HUES6 (cell line): Measurements from ENCODE around the gene TEX2.

Source experiments
- H3K27ac ChIP-seq: 2 replicates; pipeline ENCODE4 v1.7.0; 2013; ENCODE audit warnings: low read depth, mild to moderate bottlenecking, low read length, inconsistent platforms
- H3K27me3 ChIP-seq: 2 replicates; pipeline ENCODE4 v1.6.1; 2013; ENCODE audit warnings: low read length; ENCODE audit not compliant: control insufficient read depth, insufficient read depth
- H3K36me3 ChIP-seq: 2 replicates; pipeline ENCODE4 v1.6.1; 2013; ENCODE audit warnings: low read length; ENCODE audit not compliant: control insufficient read depth, insufficient read depth
- H3K4me1 ChIP-seq: 2 replicates; pipeline ENCODE4 v1.6.1; 2013; ENCODE audit warnings: low read length; ENCODE audit not compliant: control insufficient read depth, insufficient read depth
- H3K4me3 ChIP-seq: 2 replicates; pipeline ENCODE4 v1.5.1; 2013; ENCODE audit warnings: low read depth, low read length
- H3K9ac ChIP-seq: one replicate; pipeline ENCODE4 v1.6.1; 2013; ENCODE audit warnings: mild to moderate bottlenecking, low read length
- H3K9me3 ChIP-seq: 2 replicates; pipeline ENCODE4 v1.6.1; 2013; ENCODE audit warnings: low read depth, low read length; ENCODE audit not compliant: control insufficient read depth, insufficient read depth

Gene TEX2, protein sequence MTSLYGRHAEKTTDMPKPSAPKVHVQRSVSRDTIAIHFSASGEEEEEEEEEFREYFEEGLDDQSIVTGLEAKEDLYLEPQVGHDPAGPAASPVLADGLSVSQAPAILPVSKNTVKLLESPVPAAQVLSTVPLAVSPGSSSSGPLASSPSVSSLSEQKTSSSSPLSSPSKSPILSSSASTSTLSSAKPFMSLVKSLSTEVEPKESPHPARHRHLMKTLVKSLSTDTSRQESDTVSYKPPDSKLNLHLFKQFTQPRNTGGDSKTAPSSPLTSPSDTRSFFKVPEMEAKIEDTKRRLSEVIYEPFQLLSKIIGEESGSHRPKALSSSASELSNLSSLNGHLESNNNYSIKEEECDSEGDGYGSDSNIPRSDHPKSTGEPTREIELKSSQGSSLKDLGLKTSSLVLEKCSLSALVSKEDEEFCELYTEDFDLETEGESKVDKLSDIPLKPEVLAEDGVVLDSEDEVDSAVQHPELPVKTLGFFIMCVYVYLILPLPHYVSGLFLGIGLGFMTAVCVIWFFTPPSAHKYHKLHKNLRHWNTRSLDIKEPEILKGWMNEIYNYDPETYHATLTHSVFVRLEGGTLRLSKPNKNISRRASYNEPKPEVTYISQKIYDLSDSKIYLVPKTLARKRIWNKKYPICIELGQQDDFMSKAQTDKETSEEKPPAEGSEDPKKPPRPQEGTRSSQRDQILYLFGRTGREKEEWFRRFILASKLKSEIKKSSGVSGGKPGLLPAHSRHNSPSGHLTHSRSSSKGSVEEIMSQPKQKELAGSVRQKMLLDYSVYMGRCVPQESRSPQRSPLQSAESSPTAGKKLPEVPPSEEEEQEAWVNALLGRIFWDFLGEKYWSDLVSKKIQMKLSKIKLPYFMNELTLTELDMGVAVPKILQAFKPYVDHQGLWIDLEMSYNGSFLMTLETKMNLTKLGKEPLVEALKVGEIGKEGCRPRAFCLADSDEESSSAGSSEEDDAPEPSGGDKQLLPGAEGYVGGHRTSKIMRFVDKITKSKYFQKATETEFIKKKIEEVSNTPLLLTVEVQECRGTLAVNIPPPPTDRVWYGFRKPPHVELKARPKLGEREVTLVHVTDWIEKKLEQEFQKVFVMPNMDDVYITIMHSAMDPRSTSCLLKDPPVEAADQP

DNA sequence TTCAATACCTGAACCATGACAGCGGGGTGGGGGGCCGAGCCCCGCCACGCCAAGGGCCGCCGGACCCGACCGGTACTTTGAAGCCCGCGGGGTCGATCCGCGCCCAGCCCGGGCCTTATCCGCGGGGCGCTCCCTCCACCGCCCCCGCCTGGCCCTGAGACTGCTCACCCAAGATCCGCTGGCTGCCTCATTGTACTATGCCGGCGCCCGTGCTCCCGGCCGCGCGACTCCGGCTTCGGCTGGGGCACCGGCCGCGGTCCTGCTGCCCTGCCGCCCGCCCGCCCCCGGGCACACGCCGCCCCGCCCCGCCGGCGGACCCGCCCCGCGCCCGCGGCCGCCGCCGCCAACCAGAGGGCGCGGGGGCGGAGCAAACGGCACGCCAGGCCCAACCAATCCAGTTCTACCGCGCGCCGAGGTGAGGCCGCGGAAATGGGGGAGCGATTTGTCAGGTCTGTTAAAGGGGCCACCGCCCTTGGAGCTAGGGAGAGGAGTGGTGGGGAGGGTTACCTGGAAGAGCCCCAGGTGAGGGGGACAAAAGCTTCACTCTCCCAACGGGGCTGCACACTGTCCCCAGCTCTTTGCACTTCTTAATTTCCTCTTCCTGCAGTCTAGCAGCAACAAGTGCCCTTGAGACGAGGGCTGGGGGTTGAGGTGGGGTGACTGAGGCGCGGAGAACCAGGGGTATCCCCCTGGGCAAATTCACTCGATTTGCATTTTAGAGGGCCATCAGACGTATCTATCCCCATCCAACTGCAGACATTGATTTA, at the start of gene TEX2:
TSS of gene TEX2 (minus strand) at position 261 of the 767 bp plus-strand sequence. CDS start 49,043 bp downstream, outside the sequence.
- H3K9me3 ChIP-seq: no peaks in the 10 kb centered on the region

DNA sequence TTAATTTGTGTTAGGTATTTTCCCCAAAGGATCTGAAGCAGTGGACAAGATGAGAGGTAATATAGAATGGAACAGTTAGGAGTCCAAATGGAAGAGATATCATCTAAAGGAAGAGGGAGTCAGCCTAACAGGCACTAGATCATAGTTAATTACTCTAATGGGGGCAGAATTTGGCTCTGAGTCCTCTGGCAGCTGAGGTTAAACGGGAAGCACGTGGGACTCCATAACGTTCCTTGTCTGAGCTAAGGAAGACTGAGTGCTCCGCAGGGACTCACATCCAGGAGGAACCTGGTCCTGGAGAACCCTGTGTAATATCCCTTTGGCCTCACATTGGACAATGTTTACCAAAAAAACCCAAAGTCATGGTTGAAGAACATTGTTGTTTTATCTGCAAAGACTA, 46.6 kb upstream of the TEX2 start:
- no peaks in the 10 kb centered on the region for H3K4me1 ChIP-seq
- H3K9me3 ChIP-seq: no peaks in the 10 kb centered on the region
- no peaks in the 10 kb centered on the region for H3K36me3 ChIP-seq
- no peak overlapping the region for H3K27ac ChIP-seq
- no peaks in the 10 kb centered on the region for H3K27me3 ChIP-seq
- H3K4me3 ChIP-seq: no peak overlapping the region
- no peak overlapping the region for H3K9ac ChIP-seq

More for the DNA sequence above, at the start of gene TEX2:
- H3K9ac ChIP-seq: peak within 1 kb of the TSS; percentile 73
- peaks cover 29% of the 10 kb centered on the region for H3K27me3 ChIP-seq
- H3K4me3 ChIP-seq: peak within 1 kb of the TSS; percentile 81
- peaks cover 16% of the 10 kb centered on the region for H3K4me1 ChIP-seq
- H3K36me3 ChIP-seq: no peaks in the 10 kb centered on the region
- H3K27ac ChIP-seq: peak within 1 kb of the TSS; percentile 65; the same call in 1 of the 2 replicates

DNA sequence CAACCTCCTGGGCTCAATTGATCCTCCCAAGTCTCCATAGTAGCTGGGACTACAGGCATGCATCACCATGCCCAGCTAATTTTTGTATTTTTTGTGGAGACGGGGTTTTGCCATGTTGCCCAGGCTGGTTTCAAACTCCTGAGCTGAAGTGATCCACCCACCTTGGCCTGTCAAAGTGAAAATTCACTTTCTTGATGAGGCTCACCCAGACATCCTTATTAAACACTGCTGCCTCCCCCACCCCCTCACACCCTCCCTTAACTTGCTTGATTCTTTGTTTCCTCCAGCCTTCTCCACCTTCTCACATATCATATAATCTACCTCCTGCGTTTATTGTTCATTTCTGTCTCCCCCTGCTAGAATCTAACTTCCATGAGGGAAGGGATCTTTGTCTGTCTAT, 46.0 kb upstream of the TEX2 start:
- H3K9ac ChIP-seq: no peak overlapping the region
- no peaks in the 10 kb centered on the region for H3K9me3 ChIP-seq
- no peak overlapping the region for H3K4me3 ChIP-seq
- no peaks in the 10 kb centered on the region for H3K4me1 ChIP-seq
- no peaks in the 10 kb centered on the region for H3K27me3 ChIP-seq
- no peaks in the 10 kb centered on the region for H3K36me3 ChIP-seq
- H3K27ac ChIP-seq: no peak overlapping the region

DNA sequence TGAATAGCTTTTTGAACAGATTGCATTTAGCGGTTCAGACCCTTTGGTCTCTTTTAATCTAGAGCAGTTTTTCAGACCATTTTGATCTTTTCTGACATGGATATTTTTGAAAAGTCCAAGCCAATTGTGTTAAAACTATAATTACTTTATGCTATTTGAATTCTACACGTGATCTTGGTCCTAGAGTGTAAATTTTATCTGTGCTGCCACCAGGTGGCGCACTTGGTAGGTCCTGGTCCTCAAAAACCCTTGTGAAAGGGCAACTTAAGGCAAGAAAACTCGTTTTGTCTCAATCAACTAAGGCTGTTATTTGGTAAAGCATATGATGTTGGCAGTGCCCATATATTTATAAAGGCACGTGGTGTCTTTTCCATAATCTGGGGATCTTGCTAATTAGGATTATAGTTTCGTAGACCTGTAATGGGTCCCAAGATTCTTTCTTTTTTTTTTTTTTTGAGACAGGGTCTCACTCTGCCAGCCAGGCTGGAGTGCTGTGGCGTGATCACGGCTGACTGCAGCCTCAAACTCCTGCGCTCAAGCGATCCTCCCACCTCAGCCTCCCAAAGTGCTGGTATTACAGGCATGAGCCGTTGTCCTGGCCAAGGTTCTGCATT, 43.9 kb upstream of the TEX2 start:
- Histone ChIP-seq H3K4me3 (no peak overlapping the region), H3K4me1 (no peaks in the 10 kb centered on the region), H3K36me3 (no peaks in the 10 kb centered on the region), H3K27ac (no peak overlapping the region), H3K9ac (no peak overlapping the region), H3K9me3 (no peaks in the 10 kb centered on the region), H3K27me3 (no peaks in the 10 kb centered on the region)

DNA sequence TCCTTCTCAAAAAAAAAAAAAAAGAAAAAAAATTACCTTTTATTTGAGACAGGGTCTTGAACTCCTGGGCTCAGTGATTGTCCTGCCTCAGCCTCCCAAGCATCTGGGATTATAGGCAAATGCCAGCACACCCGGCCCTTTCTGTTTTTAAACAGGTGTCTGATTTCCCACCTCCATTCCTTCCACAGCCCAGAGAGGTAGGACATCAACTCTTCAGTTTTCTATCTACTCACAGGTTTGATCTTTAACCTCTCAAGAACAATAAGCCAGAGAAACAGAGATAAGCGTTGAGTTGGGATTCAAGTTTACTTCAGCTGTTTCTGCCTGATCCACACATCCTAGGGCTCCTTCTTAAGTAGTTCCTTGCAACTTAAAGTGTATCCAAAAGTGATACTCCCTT, 41.5 kb upstream of the TEX2 start:
- Histone ChIP-seq H3K27me3 (no peaks in the 10 kb centered on the region), H3K4me3 (no peak overlapping the region), H3K9ac (no peak overlapping the region), H3K36me3 (no peaks in the 10 kb centered on the region), H3K27ac (no peak overlapping the region), H3K4me1 (no peaks in the 10 kb centered on the region), H3K9me3 (no peaks in the 10 kb centered on the region)

DNA sequence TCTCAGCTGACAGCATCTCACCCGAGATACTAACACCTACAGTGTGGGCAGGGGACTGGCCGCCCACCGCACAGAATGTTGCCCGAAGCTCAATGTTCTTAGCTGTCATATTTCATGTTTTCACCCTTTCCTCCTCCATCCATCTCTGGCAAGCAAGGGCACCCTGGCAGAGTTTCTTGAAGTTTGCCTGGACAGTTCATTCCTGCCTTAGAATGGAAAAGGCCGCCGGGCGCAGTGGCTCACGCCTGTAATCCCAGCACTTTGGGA, 37.6 kb upstream of the TEX2 start:
- Histone ChIP-seq H3K9ac (no peak overlapping the region), H3K27me3 (no peaks in the 10 kb centered on the region), H3K36me3 (no peaks in the 10 kb centered on the region), H3K27ac (no peak overlapping the region), H3K4me1 (no peaks in the 10 kb centered on the region), H3K4me3 (no peak overlapping the region), H3K9me3 (no peaks in the 10 kb centered on the region)

DNA sequence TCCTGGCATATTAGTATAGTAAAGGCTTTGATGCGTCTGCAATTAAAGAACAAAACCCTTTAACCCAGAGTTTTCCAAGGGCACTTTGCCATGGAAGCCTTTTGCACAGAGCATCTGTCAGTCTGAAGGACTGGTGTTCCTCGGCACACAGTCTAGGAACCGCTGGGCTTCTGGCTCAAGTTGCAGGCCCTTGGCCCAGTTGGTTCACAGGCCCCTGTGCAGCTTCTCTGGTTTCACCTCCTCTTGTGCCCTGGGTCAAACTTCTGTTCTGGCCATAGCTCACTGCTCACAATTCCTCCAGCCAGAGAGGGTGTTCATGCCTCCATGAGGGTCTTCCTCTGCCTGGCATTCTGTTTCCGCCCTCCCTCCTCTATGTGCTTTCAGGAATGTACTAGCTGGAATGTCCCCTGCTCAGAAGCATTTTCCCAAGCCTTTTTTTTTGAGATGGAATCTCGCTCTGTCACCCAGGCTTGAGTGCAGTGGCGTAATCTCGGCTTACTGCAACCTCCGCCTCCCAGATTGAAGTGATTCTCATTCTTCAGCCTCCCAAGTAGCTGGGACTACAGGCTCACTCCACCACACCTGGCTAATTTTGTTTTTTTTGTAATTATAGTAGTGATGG, 34.5 kb upstream of the TEX2 start:
- no peaks in the 10 kb centered on the region for H3K4me1 ChIP-seq
- no peak overlapping the region for H3K27ac ChIP-seq
- H3K9me3 ChIP-seq: no peaks in the 10 kb centered on the region
- H3K27me3 ChIP-seq: no peaks in the 10 kb centered on the region
- no peak overlapping the region for H3K9ac ChIP-seq
- H3K36me3 ChIP-seq: no peaks in the 10 kb centered on the region
- no peak overlapping the region for H3K4me3 ChIP-seq

DNA sequence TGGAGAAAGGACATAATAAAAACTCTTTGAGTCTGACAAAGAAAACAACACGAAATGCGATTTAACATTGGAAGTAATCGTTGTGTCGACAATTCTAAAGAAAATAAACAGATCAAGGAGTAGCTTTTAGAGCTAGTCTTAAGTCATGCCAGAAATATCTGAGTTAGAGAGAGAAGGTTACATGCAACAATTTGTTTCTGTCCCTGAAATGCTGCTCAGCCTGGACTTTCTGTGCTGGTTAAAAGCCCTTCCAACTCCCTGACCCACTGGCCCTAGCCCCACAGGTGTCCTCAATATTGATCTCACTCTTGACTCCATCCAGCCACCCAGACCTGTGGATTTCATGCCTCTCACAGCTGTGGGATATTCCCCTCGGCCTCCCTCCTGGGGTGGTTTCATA, 33.2 kb upstream of the TEX2 start:
- Histone ChIP-seq H3K27ac (no peak overlapping the region), H3K9me3 (peaks cover 12% of the 10 kb centered on the region), H3K4me3 (no peak overlapping the region), H3K36me3 (no peaks in the 10 kb centered on the region), H3K27me3 (no peaks in the 10 kb centered on the region), H3K4me1 (no peaks in the 10 kb centered on the region), H3K9ac (no peak overlapping the region)

DNA sequence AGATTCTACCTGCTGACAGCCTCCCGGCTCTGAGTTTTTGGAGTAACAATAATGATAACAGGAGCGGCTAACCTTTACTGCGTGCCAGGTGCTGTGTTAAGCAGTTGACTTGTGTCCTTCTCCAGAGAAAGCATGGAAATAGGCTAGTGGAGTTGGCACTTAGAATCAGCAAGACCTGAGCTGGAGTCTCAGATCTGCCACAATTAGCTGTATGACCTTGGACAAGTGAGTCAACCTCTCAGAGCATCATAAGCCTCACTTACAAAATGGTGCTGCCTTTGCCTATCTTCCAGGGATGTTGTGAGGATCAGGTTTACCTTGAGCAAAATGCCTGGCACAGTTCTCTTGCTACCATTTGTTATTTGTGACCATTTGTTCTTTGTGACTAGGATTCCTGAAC, 32.1 kb upstream of the TEX2 start:
- Histone ChIP-seq H3K9ac (no peak overlapping the region), H3K9me3 (peaks cover 17% of the 10 kb centered on the region), H3K36me3 (no peaks in the 10 kb centered on the region), H3K4me1 (no peaks in the 10 kb centered on the region), H3K27me3 (no peaks in the 10 kb centered on the region), H3K4me3 (no peak overlapping the region), H3K27ac (no peak overlapping the region)

DNA sequence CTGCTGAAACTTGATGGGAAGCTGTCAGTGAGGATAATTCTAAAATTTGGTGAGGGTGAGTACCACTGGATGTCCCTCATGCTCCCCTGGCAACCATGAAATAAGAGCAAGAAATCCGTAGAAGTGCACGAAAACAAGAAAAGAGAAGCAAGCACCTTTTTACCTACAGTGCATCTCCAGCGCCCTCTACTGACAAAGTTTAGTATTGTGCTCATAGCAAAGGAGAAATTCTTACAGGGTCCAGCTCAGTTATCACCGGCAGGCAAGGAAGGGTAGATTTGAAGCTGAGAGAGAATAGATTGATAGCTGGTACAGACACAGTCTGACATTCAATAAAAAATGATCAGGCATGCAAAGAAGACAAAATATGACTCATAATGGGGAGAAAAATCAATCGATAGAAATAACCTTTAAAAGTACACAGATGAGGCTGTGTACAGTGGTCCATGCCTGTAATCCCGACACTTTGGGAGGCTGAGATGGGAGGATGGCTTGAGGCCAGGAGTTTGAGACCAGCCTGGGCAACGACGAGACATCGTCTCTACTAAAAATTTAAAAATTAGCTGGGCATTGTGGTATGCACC, 28.3 kb upstream of the TEX2 start:
- no peak overlapping the region for H3K27ac ChIP-seq
- H3K4me3 ChIP-seq: no peak overlapping the region
- no peak overlapping the region for H3K9ac ChIP-seq
- no peaks in the 10 kb centered on the region for H3K27me3 ChIP-seq
- H3K4me1 ChIP-seq: no peaks in the 10 kb centered on the region
- H3K36me3 ChIP-seq: no peaks in the 10 kb centered on the region
- peaks cover 19% of the 10 kb centered on the region for H3K9me3 ChIP-seq
